GM18499 (cell line): ENCODE measurements around the gene RXFP1.

ENCODE experiments used
- ATAC-seq: cut with Tn5 transposase; IDR thresholded peaks from one replicate; pipeline ENCODE4 v1.9.1; 2021; ENCODE audit warnings: moderate number of reproducible peaks; ENCODE audit not compliant: insufficient read depth, unreplicated experiment

RXFP1 gene

DNA sequence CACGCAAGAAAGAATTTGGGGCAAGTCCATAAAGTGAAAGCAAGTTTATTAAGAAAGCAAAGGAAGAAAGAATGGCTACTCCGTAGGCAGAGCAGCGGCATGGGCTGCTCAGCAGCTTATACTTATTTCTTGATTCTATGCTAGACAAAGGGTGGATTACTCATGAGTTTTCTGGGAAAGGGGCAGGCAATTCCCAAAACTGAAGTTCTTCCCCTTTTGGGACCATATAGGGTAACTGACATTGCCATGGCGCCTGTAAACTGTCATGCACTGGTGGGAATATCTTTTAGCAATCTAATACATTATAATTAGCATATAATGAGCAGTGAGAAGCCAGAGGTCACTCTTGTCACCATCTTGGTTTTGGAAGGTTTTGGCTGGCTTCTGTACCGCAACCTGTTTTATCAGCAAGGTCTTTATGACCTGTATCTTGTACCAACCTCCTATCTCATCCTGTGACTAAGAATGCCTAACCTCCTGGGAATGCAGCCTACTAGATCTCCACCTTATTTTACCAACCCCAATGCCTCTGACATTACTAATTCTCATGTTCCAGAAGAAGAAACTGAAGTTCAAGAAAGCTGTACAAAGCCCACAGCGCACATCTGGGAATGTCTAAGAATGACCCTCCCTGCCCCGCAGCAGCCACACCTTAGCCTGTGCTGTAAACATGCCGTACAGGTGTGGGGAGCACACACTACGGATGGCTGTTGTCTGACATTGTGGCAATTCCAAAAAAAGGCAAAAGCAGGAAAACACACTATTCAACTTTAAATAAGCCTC, 18.6 kb downstream of the RXFP1 start:
- no peak for ATAC-seq

DNA sequence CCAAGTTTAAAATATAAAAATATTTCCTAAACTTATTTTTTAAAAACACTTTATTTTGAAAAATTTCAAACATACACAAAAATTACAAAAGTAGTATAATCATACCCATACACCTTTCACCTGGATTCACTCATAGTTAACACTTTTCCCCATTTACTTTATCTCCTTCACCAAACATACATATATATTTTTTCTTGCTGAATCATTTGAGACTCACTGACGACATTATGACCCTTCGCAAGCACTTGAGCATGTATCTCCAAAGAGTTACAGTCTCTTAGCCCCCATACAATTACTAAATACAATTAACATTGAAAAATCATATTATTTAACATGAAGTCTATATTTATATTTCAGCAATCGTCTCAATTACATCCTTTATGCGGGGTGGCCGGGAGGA, 19.8 kb downstream of the RXFP1 start:
- ATAC-seq = no peak

DNA sequence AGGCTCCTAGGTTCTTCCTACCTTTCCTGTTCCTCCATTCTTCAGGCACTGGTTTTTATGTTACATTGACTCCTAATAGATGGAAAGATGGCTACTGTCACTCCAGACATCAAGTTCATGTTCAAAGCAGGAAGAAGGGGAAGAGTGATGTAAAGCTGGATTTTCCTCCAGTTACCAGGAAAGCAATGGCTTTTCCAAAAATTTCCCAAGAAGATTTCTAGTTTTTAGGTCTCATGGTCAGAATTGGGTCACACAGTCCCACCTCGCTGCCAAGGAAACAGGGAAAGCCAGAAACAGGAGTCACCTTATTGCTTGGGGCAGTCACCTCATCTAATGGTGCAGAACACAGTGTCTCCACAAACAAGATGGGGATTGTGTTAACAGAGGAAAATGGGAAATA, 21.5 kb downstream of the RXFP1 start:
- ATAC-seq = no peak

DNA sequence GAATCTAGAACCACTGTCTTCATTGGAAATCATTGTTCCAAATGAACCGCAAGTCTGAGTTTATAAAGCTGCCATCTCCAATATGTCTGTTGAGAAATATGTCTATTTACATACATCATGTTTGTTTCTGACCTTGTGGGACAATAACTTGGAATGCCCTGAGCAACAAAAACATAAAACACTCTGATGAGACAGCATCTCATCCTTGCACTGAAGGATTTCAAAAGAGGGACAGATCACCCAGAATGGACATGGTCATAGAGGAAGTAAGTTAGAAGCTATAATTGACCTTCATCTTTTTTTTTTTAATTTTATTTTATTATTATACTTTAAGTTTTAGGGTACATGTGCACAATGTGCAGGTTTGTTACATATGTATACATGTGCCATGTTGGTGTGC, 22.5 kb downstream of the RXFP1 start:
- ATAC-seq = no peak

DNA sequence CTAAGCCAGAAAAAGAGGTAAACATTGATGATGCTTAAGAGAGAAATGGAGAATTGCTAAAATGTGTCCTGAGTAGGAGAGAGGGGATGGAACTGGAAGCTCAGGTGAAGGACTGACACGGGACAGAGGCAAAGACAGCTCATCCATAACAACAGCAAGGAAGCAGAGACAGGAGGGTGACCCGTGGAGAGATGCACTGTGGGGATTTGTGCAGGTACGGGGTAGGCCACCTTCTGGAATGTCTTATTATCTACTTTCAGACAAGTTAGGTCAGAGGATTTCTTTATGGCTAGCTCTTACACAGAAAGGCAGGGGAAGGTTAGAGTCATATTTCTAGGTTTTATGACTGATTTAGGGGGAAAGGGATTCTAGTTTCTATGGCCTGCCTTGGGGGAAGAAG, 31.7 kb downstream of the RXFP1 start:
- ATAC-seq = no peak

DNA sequence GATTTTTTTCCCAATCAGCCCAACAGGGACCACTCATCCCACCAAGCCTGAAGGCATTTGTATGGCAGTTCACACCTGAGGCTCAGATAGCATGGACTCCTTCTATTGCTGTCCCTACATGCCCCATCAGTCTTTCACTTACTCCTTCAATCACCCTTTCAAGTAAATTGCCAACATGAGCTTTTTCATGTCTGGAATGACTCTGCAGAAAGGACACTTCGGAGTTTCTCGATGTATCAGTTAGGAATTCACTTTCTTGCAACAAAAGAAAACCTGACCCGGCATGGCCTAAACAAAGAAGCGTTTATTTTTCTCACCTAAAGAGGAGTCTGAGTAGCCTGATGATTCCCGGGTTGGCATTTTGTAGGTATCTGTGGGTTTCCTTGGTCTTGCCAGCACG, 38.6 kb downstream of the RXFP1 start:
- ATAC-seq = no peak

DNA sequence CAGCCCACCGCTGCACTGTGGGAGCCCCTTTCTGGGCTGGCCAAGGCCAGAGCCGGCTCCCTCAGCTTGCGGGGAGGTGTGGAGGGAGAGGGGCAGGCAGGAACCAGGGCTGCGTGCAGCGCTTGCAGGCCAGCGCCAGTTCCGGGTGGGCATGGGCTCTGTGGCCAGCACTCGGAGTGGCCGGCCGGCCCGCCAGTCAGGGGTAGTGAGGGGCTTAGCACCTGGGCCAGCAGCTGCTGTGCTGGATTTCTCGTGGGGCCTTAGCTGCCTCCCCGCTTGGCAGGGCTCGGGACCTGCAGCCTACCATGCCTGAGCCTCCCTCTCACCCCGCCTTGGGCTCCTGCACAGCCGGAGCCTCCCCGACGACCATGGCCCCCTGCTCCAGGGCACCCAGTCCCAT, 45.2 kb downstream of the RXFP1 start:
- no peak for ATAC-seq

DNA sequence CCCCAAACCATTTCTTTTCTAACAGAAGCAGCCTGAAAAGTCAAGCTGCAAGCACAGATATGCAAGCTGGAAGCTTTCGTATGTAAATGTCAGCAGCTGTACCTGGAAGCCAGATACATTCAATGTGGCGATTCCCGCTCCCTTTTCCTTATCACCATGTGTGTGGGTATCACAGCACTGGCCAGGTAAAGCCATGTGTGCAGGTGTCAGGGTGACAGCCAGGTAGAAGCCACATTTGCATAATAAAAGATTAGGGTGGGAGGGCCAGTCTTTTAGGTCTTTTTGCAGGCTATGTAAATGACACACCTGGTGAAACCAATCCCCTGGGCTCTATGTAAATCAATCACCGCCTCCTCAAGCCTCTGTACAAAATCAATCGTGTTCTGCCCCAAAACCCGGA, 50.1 kb downstream of the RXFP1 start:
- ATAC-seq = no peak

DNA sequence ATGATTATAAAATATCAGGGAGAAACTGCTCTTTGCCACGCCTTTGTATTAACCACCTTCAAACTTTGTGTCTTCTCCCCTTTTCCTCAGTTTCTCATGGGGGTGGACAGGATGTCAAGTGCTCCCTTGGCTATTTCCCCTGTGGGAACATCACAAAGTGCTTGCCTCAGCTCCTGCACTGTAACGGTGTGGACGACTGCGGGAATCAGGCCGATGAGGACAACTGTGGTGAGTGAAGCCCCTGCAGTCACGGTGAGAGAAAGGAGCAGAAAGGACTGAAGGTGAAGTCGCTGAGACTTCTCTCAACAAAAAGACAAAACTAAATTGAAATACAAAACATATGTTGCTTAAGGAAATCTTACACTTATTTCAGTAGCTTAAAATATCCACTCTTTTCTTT, 50.9 kb downstream of the RXFP1 start:
- no peak for ATAC-seq

DNA sequence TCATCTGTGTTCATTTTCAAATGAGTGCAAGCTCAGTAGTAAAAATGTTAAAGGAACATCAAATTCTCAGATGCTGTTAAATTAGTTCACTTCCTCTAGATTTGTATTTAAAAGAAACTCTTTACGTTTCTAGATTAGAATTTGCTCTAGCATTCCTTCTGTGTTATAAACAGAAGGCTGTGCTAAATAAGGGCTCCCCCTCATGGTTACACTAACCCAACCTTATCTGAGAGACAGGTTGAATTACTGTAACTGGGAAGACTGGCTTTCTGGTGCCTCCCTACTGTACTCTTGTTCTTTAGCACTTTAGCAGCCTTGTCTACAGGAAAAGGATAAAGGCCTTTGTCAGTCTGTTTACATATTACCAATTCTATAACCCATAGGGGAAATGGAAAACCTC, 56.8 kb downstream of the RXFP1 start:
- ATAC-seq = no peak

DNA sequence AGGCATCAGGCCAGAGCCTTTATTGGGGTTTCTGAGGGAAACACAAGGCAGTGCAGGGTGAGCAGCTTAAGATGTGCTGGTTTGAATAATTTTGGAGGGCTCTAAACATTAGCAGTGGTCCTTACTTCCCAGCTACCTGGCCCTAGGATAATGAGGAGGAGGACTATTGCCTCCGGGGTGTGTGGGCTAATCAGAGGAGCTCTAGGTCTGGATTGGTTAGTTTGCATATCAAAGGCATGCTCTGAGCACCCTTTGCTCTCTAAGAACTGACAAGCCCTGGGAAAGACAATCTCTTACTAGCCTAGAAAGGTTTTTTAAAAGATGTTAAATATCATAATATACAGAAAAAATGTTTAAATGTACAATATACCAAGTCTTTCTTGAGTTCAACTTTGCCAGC, 58.4 kb downstream of the RXFP1 start:
- no peak for ATAC-seq

DNA sequence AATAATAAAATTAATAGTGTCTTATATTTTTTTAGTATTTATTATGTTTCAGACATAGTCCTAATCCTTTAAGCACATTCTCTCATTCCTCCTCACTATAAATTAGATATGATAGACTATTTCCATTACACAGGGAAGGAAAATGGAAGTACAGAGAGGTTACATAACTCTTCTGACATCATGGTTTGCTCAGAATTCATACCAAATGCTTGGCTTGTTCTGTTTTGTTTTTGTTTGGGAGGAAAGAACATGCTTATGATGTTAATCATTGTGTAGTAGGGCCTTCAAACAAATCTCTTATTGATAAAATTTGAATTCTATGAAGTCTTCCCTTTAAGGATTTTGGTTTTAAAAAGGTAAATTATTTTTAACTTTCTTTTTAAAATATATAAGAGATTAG, 59.5 kb downstream of the RXFP1 start:
- ATAC-seq = no peak

DNA sequence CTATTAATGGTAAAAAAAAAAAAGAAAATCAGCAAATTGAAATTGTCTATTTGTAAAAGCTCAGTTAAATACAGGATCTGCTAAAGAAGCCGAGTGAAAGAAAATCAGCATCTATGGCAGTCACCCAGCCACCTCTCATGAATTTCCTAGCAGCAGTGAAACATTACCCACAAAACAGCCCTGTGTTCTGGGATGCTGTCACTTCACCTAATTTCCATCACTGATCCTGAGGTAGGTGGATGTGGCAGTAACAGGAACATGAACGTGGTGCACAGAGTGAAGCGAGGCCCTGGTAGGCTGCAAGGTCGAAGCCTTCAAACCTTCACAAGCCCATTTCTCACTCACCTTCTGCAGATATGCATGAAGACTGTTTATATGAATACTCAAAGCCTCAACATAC, 65.2 kb downstream of the RXFP1 start:
- ATAC-seq = no peak

DNA sequence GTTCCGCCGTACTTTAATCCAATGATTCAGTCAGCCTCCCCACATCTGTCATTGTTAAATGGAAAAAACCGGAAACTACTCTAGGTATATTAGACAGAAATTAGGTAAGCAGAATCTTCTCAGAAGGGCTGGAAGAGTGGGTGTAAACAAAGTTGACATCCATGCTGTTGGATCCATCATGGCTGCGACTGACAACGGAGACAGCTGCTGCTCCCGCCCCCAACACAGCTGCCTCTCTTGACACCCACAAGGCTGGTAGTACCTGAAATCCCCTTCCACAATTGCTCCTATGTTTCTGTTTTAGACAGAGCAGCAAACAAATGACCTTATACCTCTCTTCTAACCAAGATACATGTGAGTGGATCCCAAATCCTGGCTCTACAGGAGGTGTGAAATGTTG, 66.6 kb downstream of the RXFP1 start:
- ATAC-seq = no peak

DNA sequence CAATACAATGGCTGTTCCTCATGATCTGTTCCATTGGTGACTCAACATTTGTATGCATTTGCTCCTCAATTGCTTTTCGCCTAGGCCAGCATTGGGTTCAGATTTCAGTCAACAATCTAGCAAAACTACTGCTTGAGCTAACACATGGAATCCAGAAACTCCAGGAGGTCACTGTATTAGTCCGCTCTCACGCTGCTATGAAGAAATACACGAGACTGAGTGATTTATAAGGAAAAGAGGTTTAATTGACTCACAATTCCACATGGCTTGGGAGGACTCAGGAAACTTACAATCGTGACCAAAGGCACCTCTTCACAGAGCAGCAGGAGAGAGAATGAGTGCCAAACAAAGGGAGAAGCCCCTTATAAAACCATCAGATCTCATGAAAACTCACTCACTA, 67.1 kb downstream of the RXFP1 start:
- no peak for ATAC-seq

DNA sequence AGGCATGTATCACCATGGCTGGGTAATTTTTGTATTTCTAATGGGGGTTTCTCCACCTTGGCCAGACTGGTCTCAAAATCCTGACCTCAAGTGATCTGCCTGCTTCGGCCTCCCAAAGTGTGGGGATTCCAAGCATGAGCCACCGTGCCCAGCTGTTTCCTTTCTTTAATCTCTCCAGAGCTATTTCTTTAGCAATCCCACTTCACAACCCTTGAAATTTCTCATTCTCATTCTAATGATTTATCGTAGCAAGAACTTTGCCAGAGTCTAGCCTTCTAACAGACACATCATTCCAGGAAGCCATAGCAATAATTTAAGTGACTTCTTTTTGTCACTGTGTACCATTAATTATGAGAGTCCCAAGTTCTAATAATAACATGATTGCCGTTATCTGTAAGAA, 68.6 kb downstream of the RXFP1 start:
- no peak for ATAC-seq

DNA sequence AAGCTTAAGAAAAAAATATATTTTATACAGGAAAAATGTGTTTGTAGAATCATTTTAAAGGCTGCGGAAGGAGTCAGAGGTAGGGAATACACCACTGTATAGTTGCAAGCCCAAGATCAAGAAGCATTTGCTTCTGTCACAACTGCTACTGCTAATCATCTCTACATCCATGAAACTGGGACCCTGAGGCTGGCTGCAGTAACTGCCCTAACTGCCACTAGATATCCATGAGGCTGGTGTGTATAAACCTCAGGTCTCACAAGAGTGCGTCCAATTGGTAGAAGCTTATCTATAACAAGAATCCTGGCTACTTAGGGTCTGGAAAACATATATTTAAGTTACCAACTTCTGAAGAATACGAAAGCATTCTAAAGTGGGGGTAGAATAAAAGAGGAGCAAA, 69.1 kb downstream of the RXFP1 start:
- no peak for ATAC-seq

DNA sequence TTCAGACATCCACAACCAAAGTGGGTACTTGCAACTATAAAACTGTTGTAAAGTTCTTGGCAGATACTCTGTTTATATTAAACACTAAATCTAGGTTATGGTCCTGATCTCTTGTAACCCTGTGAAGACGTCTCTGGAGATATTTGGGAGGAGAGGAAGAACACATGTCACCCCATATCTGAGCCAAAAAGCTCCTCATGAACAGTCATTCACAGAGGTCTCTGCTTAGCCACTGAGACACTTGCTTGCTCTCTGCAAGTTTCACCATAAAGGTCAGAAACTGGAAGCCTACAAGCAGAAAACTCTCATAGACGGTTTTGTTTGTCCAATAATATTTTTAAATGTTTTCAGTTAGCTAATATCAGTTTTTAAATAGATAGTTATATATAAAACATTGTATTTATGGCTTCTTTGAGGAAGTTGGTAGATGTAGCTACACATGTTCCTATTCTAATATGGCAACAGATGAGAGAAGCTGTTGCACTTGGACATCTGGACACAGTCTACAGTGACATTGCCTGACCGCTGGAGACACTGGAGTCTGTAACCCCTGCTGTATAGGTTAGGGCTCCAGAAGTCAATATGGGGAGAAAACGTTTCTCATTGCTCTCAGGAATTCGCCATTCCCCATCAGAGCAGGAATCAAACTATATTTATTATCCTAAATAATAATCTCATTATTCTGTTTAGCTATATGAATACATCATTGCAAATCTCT, 76.4 kb downstream of the RXFP1 start:
- no peak for ATAC-seq

DNA sequence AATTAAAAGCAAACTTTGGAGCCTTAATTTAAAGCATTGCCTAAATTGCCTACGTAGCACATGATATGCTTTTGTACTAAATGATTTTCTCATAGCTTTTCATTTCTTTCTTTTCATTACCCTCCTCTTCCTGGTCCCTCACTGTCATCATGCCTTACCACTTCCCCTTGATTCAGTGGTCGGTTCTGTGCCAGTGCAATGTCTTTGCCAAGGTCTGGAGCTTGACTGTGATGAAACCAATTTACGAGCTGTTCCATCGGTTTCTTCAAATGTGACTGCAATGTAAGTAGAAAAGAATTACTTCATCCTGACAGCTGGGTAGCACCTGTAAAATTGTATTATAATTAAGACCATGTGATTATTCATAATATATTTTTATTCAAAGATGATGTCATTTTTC, 77.5 kb downstream of the RXFP1 start:
- ATAC-seq = no peak

DNA sequence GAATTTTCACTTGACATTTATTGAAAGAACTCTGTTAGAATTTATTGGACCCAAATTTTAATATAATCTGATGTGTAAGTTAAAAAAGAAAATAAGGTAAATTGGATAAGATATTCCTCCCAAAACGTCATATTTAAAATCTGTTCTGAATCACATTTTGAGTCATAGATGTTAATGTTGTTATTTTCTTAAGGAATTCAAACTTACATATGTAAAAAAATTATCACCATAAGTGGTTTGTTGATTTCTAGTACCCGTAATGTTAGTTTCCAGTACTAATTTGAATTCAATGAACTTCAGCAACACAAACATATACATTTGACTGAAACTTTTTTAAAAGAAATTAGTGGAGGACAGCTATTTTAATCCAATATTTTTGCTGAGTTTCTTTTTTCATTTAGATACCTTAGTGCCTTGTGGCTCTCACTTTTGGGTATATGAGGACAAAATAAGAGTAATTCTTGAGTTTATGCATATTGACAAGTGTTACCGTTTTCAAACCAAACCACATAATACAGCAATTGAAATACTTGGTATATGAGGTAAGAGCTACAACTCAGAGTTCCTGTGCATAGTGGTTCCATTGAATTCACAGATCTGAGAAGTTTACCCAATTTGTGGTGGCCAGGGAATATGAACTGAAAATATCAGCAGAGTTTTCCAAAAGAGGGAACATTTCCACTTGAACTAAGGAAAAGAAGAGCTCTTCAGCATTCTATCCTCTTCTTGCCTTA, 78.2 kb downstream of the RXFP1 start:
- ATAC-seq = no peak

DNA sequence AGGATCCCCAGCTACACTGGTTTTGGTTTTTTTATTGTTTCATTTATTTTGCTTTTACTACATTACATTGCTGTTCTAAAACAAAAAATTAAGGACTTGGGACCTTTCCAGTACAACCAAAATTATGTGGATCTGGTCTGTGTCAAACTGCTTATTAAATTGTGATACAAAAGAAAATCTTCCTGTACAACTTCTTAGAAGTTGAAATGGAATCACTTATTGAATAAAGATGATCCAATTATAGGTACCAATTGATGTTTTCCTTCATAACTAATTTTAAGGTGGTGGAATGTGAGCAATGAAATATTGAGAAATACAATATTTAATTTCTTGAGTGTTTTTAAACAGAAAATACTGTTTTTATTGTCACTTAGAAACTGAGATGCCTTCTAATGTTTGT, 82.7 kb downstream of the RXFP1 start:
- no peak for ATAC-seq
